Hepatocyte (in vitro differentiated cells): ENCODE results near the gene PTPRH. TPM values are rescaled to one million over a fixed set of nuclear protein-coding genes. Genes with fewer than 3 reads are reported as not detected.

Source experiments
- DNase-seq: peaks from one replicate; pipeline ENCODE4 v3.0.0-alpha.2; 2016; ENCODE audit warnings: low spot score
- H2AFZ ChIP-seq: fragments of 200-600 bp; sonication (generic); 2 replicates; pipeline ENCODE4 v1.6.0; 2016; ENCODE audit warnings: antibody characterized with exemption, mild to moderate bottlenecking
- H3K27ac ChIP-seq: fragments of 200-600 bp; sonication (generic); 2 replicates; pipeline ENCODE4 v1.5.1; 2016; ENCODE audit warnings: mild to moderate bottlenecking
- H3K27me3 ChIP-seq: fragments of 200-600 bp; sonication (generic); 2 replicates; pipeline ENCODE4 v1.6.1; 2016
- H3K36me3 ChIP-seq: fragments of 200-600 bp; sonication (generic); replicated peaks from 2 replicates; pipeline ENCODE4 v1.5.1; 2016; ENCODE audit warnings: low read depth; ENCODE audit not compliant: insufficient read depth
- H3K4me1 ChIP-seq: fragments of 200-600 bp; sonication (generic); 2 replicates; pipeline ENCODE4 v1.5.1; 2016; ENCODE audit warnings: mild to moderate bottlenecking, moderate library complexity; ENCODE audit not compliant: insufficient read depth
- H3K4me2 ChIP-seq: fragments of 200-600 bp; sonication (generic); 2 replicates; pipeline ENCODE4 v1.6.0; 2016
- H3K4me3 ChIP-seq: fragments of 200-600 bp; sonication (generic); 2 replicates; pipeline ENCODE4 v1.5.1; 2016; ENCODE audit warnings: mild to moderate bottlenecking
- H3K79me2 ChIP-seq: fragments of 200-600 bp; sonication (generic); 2 replicates; pipeline ENCODE4 v1.6.0; 2017; ENCODE audit warnings: mild to moderate bottlenecking
- H3K9me2 ChIP-seq: fragments of 200-600 bp; sonication (generic); replicated peaks from 2 replicates; pipeline ENCODE4 v1.6.0; 2017; ENCODE audit warnings: mild to moderate bottlenecking; ENCODE audit not compliant: insufficient read depth
- H3K9me3 ChIP-seq: fragments of 200-600 bp; sonication (generic); 2 replicates; pipeline ENCODE4 v1.5.1; 2016; ENCODE audit warnings: low read depth, mild to moderate bottlenecking
- H4K20me1 ChIP-seq: fragments of 200-600 bp; sonication (generic); 2 replicates; pipeline ENCODE4 v1.6.0; 2016; ENCODE audit warnings: mild to moderate bottlenecking; ENCODE audit not compliant: insufficient read depth, poor library complexity, severe bottlenecking
- CTCF ChIP-seq: fragments of 200-600 bp; sonication (generic); IDR thresholded peaks from 2 replicates; pipeline ENCODE4 v1.5.1; 2016; ENCODE audit warnings: antibody characterized with exemption, mild to moderate bottlenecking; ENCODE audit not compliant: poor library complexity
- EZH2 ChIP-seq: fragments of 200-600 bp; sonication (generic); IDR thresholded peaks from 2 replicates; pipeline ENCODE4 v1.6.1; 2016; ENCODE audit warnings: antibody characterized with exemption, mild to moderate bottlenecking, borderline replicate concordance
- EZH2phosphoT487 ChIP-seq: fragments of 200-600 bp; sonication (generic); IDR thresholded peaks from one replicate; pipeline ENCODE4 v1.6.1; 2018; ENCODE audit warnings: antibody characterized with exemption, mild to moderate bottlenecking, low read depth, moderate library complexity; ENCODE audit not compliant: unreplicated experiment, severe bottlenecking
- WGBS: methylation state at CpG from one replicate; pipeline ENCODE4 v1.1.6; 2016; ENCODE audit warnings: low lambda C conversion rate; ENCODE audit errors: missing lambda C conversion rate; 5-methylcytosine and 5-hydroxymethylcytosine counted together
- polyA plus RNA-seq: library from polyadenylated mRNA; unstranded; fragments of >200 nt; fragmentation: Nextera tagmentation; extraction: Ambion mirVana; gene quantifications from 2 replicates; pipeline ENCODE4 v1.2.1, GENCODE V29; 2016
- total RNA-seq: library from RNA; depleted of rRNA; stranded (reverse); fragments of >200 nt; gene quantifications from 2 replicates; pipeline ENCODE4 v1.2.3, GENCODE V29; 2014

The PTPRH gene
- total and polyA plus RNA-seq, 2 experiments from 2014 or later = 7.3 to 30.9 TPM

- Histone ChIP-seq H3K79me2 (no peaks in the 10 kb centered on the region), H3K4me1 (no peaks in the 10 kb centered on the region), H4K20me1 (no peaks in the 10 kb centered on the region), H3K4me2 (no peak overlapping the region), H2AFZ (no peak overlapping the region), H3K27ac (no peak overlapping the region), H3K27me3 (no peaks in the 10 kb centered on the region), H3K9me3 (no peaks in the 10 kb centered on the region), H3K36me3 (no peaks in the 10 kb centered on the region), H3K4me3 (no peak overlapping the region), H3K9me2 (no peaks in the 10 kb centered on the region)
- WGBS = 66% methylated on average over 15 of the region's 15 CpGs
- no peak for DNase-seq
- no peak for TF ChIP-seq EZH2phosphoT487
- TF ChIP-seq CTCF = no peak
- TF ChIP-seq EZH2 = no peak
These were observed 19.9 kb downstream of the PTPRH start for GRCh38 chr19:55189403-55189835.

- H4K20me1 ChIP-seq = no peaks in the 10 kb centered on the region
- TF ChIP-seq EZH2 (no peak), EZH2phosphoT487 (no peak), CTCF (no peak)
- H3K27me3 ChIP-seq = no peaks in the 10 kb centered on the region
- H3K4me3 ChIP-seq = no peak overlapping the region
- no peaks in the 10 kb centered on the region for H3K9me2 ChIP-seq
- H3K4me1 ChIP-seq = no peaks in the 10 kb centered on the region
- 79% methylated on average over 8 of the region's 8 CpGs for WGBS
- H3K27ac ChIP-seq = no peak overlapping the region
- H3K4me2 ChIP-seq = no peak overlapping the region
- H3K9me3 ChIP-seq = no peaks in the 10 kb centered on the region
- no peaks in the 10 kb centered on the region for H3K36me3 ChIP-seq
- no peak overlapping the region for H2AFZ ChIP-seq
- H3K79me2 ChIP-seq = no peaks in the 10 kb centered on the region
- no peak for DNase-seq
These were observed 20.7 kb downstream of the PTPRH start for GRCh38 chr19:55188625-55189024.

GRCh38 chr19:55186080-55186479, 23.2 kb downstream of the PTPRH start:
- Histone ChIP-seq H2AFZ (no peak overlapping the region), H3K4me1 (no peaks in the 10 kb centered on the region), H4K20me1 (no peaks in the 10 kb centered on the region), H3K79me2 (no peaks in the 10 kb centered on the region), H3K36me3 (no peaks in the 10 kb centered on the region), H3K9me3 (no peaks in the 10 kb centered on the region), H3K27me3 (no peaks in the 10 kb centered on the region), H3K4me3 (no peak overlapping the region), H3K27ac (no peak overlapping the region), H3K9me2 (no peaks in the 10 kb centered on the region), H3K4me2 (no peak overlapping the region)
- no peak for TF ChIP-seq EZH2phosphoT487
- no peak for TF ChIP-seq EZH2
- TF ChIP-seq CTCF = no peak
- WGBS = 82% methylated on average over 12 of the region's 12 CpGs
- no peak for DNase-seq

- peaks cover 20% of the 10 kb centered on the region for H3K27me3 ChIP-seq
- WGBS = 78% methylated on average over 20 of the region's 20 CpGs
- H3K4me2 ChIP-seq = no peak overlapping the region
These were observed 27.6 kb downstream of the PTPRH start for GRCh38 chr19:55181740-55182139.

More at GRCh38 chr19:55181740-55182139, 27.6 kb downstream of the PTPRH start:
- H3K79me2 ChIP-seq = no peaks in the 10 kb centered on the region
- peaks cover 17% of the 10 kb centered on the region for H3K4me1 ChIP-seq
- no peaks in the 10 kb centered on the region for H3K9me2 ChIP-seq
- H3K9me3 ChIP-seq = no peaks in the 10 kb centered on the region
- no peak overlapping the region for H3K27ac ChIP-seq
- H3K4me3 ChIP-seq = no peak overlapping the region
- no peaks in the 10 kb centered on the region for H3K36me3 ChIP-seq
- H2AFZ ChIP-seq = no peak overlapping the region
- TF ChIP-seq EZH2phosphoT487 = no peak
- no peak for TF ChIP-seq EZH2
- no peak for TF ChIP-seq CTCF
- DNase-seq = no peak
- no peaks in the 10 kb centered on the region for H4K20me1 ChIP-seq
